KMS-11 (cell line): ENCODE results near the gene TMEM179.

Experiments used
- H2AFZ ChIP-seq: fragments of 200-600 bp; sonication (generic); 2 replicates; pipeline ENCODE4 v1.6.1; 2016; ENCODE audit warnings: antibody characterized with exemption, mixed run types, low read depth
- H3K27ac ChIP-seq: fragments of 200-600 bp; sonication (generic); 2 replicates; pipeline ENCODE4 v1.6.1; 2016; ENCODE audit warnings: mild to moderate bottlenecking, mixed run types
- H3K27me3 ChIP-seq: fragments of 200-600 bp; sonication (generic); 2 replicates; pipeline ENCODE4 v1.6.1; 2017; ENCODE audit warnings: mild to moderate bottlenecking, low read depth, mixed run types, moderate library complexity; ENCODE audit not compliant: insufficient read depth
- H3K36me3 ChIP-seq: fragments of 200-600 bp; sonication (generic); 2 replicates; pipeline ENCODE4 v1.6.1; 2017; ENCODE audit warnings: mild to moderate bottlenecking, mixed run types; ENCODE audit not compliant: insufficient read depth
- H3K4me1 ChIP-seq: fragments of 200-600 bp; sonication (generic); 2 replicates; pipeline ENCODE4 v1.6.1; 2016; ENCODE audit warnings: mild to moderate bottlenecking, low read depth, mixed run types; ENCODE audit not compliant: poor library complexity, severe bottlenecking
- H3K4me2 ChIP-seq: fragments of 200-600 bp; sonication (generic); 2 replicates; pipeline ENCODE4 v1.7.0; 2016; ENCODE audit warnings: mild to moderate bottlenecking, mixed run types
- H3K4me3 ChIP-seq: fragments of 200-600 bp; sonication (generic); IDR thresholded peaks from 2 replicates; pipeline ENCODE4 v1.6.1; 2017; ENCODE audit warnings: low read depth, low read length, mixed read lengths; ENCODE audit not compliant: insufficient read depth
- H3K79me2 ChIP-seq: fragments of 200-600 bp; sonication (generic); 2 replicates; pipeline ENCODE4 v1.6.1; 2016; ENCODE audit warnings: low read depth, mixed run types; ENCODE audit not compliant: insufficient read depth
- H3K9ac ChIP-seq: fragments of 200-600 bp; sonication (generic); 2 replicates; pipeline ENCODE4 v1.6.1; 2016; ENCODE audit warnings: mild to moderate bottlenecking, mixed run types
- H4K20me1 ChIP-seq: fragments of 200-600 bp; sonication (generic); 2 replicates; pipeline ENCODE4 v1.6.1; 2016; ENCODE audit warnings: mild to moderate bottlenecking, mixed run types; ENCODE audit not compliant: insufficient read depth
- TF ChIP-seq, protein P1 (sequence below): fragments of 200-600 bp; sonication (generic); conservative IDR thresholded peaks from 2 replicates; pipeline ENCODE4 v1.6.1; 2017; ENCODE audit warnings: low read depth, mild to moderate bottlenecking, antibody characterized with exemption, low read length, moderate library complexity, mixed read lengths

TMEM179 gene

GRCh38 chr14:104563742-104564615, 40.6 kb downstream of the TMEM179 start:
- TF ChIP-seq, protein P1, sequence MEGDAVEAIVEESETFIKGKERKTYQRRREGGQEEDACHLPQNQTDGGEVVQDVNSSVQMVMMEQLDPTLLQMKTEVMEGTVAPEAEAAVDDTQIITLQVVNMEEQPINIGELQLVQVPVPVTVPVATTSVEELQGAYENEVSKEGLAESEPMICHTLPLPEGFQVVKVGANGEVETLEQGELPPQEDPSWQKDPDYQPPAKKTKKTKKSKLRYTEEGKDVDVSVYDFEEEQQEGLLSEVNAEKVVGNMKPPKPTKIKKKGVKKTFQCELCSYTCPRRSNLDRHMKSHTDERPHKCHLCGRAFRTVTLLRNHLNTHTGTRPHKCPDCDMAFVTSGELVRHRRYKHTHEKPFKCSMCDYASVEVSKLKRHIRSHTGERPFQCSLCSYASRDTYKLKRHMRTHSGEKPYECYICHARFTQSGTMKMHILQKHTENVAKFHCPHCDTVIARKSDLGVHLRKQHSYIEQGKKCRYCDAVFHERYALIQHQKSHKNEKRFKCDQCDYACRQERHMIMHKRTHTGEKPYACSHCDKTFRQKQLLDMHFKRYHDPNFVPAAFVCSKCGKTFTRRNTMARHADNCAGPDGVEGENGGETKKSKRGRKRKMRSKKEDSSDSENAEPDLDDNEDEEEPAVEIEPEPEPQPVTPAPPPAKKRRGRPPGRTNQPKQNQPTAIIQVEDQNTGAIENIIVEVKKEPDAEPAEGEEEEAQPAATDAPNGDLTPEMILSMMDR, result peak; percentile 52; the same call in 1 of the 2 replicates
- Histone ChIP-seq H3K9ac (no peak overlapping the region), H3K79me2 (no peaks in the 10 kb centered on the region), H3K27ac (no peak overlapping the region), H4K20me1 (no peaks in the 10 kb centered on the region), H2AFZ (no peak overlapping the region), H3K4me2 (no peak overlapping the region), H3K4me3 (no peak overlapping the region), H3K4me1 (no peaks in the 10 kb centered on the region), H3K36me3 (no peaks in the 10 kb centered on the region), H3K27me3 (peaks cover 42% of the 10 kb centered on the region)

DNA sequence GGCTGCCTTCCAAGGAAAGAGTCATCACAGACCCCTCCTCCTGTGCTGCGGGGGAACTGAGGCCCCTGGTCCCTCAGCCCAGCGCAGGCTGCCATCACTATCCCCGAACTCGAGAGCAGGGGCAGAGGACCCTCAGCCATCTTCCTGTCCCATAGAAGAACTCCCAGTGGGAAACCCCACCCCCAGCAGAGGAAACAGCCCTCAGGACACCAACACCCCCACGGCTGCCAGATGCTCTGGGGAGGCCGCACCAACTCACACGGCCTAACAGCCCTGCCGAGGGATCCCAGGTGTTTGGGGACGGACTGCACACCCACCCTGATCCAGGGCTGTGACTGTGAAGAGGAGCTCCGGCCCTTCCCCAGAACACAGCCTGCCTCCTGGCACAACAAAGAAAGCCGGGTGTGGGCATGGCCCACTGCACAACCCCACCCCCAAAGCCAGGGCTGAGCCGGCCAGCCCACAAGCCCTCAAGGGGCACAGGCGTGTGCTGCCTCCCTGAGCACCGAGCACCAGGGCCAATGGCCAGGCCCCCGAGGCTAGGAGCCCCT, 41.3 kb downstream of the TMEM179 start:
- TF ChIP-seq, protein P1, result no peak
- Histone ChIP-seq H3K79me2 (no peaks in the 10 kb centered on the region), H3K4me2 (no peak overlapping the region), H3K27ac (no peak overlapping the region), H3K9ac (no peak overlapping the region), H2AFZ (no peak overlapping the region), H3K36me3 (no peaks in the 10 kb centered on the region), H3K27me3 (peaks cover 37% of the 10 kb centered on the region; the same call in 1 of the 2 replicates), H3K4me1 (no peaks in the 10 kb centered on the region), H4K20me1 (no peaks in the 10 kb centered on the region), H3K4me3 (no peak overlapping the region)

DNA sequence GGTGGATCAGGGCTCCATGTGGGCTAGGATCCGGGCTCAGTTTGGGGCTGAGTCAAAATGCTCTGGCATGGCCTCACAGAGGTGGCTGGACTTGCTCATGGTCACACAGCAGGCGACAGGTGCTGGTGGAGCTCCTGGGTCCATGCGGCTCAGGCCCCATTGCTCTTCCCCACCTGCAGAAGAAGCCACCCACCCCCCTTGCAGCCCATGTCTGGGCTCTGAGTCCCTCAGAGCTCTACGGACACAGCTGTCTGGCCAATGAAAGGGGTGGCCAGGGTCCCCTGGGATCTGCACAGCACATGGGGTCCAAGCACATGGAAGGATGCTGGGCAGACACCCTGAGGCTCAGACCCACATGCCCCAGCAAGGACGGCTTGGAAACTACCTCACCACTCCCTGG, 42.0 kb downstream of the TMEM179 start:
- Histone ChIP-seq H3K27ac (no peak overlapping the region), H3K4me3 (no peak overlapping the region), H3K9ac (no peak overlapping the region), H3K4me2 (no peak overlapping the region), H3K27me3 (peaks cover 32% of the 10 kb centered on the region; the same call in 1 of the 2 replicates), H2AFZ (no peak overlapping the region), H3K79me2 (no peaks in the 10 kb centered on the region), H3K36me3 (no peaks in the 10 kb centered on the region), H3K4me1 (no peaks in the 10 kb centered on the region), H4K20me1 (no peaks in the 10 kb centered on the region)
- TF ChIP-seq, protein P1, result no peak

GRCh38 chr14:104561632-104562495, 42.7 kb downstream of the TMEM179 start:
- Histone ChIP-seq H3K36me3 (no peaks in the 10 kb centered on the region), H3K79me2 (no peaks in the 10 kb centered on the region), H2AFZ (no peak overlapping the region), H3K9ac (no peak overlapping the region), H3K4me3 (no peak overlapping the region), H3K4me2 (no peak overlapping the region), H3K27ac (no peak overlapping the region), H4K20me1 (no peaks in the 10 kb centered on the region), H3K27me3 (peaks cover 29% of the 10 kb centered on the region; the same call in 1 of the 2 replicates), H3K4me1 (no peaks in the 10 kb centered on the region)
- TF ChIP-seq, protein P1, result no peak
